CD4-positive, CD25-positive, alpha-beta regulatory T cell (primary cell): ENCODE measurements around the gene MYG1. TPM values are rescaled to one million over a fixed set of nuclear protein-coding genes. Genes with fewer than 3 reads are reported as not detected.

Experiments used
- ATAC-seq, 2 donors: fragments of 150-1000 bp; cut with Tn5 transposase; one replicate each; pipeline ENCODE4 v1.10.0; 2021; ENCODE audit warnings: low read depth in 2 of 2, moderate number of reproducible peaks in 2 of 2, moderate library complexity in 1 of 2
- DNase-seq, 3 donors: peaks; one replicate each; pipeline versions ENCODE4 v3.0.0 to v3.0.0-alpha.2; 2012 to 2022; ENCODE audit warnings: mixed read lengths in 1 of 3
- H3K27ac ChIP-seq: one replicate; pipeline ENCODE4 v1.7.0; 2013; ENCODE audit warnings: mild to moderate bottlenecking, low read length; ENCODE audit not compliant: insufficient read depth, poor library complexity, severe bottlenecking
- H3K27me3 ChIP-seq: one replicate; pipeline ENCODE4 v1.7.0; 2013; ENCODE audit warnings: low read length; ENCODE audit not compliant: control insufficient read depth, insufficient read depth
- H3K36me3 ChIP-seq: one replicate; pipeline ENCODE4 v1.7.0; 2013; ENCODE audit warnings: mild to moderate bottlenecking, low read length, moderate library complexity; ENCODE audit not compliant: control insufficient read depth, insufficient read depth
- H3K4me1 ChIP-seq: 2 replicates; pipeline ENCODE4 v1.7.0; 2013; ENCODE audit warnings: mild to moderate bottlenecking, low read length; ENCODE audit not compliant: insufficient read depth, control insufficient read depth, poor library complexity, severe bottlenecking
- H3K4me3 ChIP-seq: one replicate; pipeline ENCODE4 v1.7.0; 2013; ENCODE audit warnings: low read depth, mild to moderate bottlenecking, low read length, moderate library complexity
- H3K9me3 ChIP-seq, 2 experiments: 1 replicate in 1 of 2; 2 replicates in 1 of 2; pipeline ENCODE4 v1.7.0; 2013; ENCODE audit warnings: low read length in 2 of 2, mild to moderate bottlenecking in 1 of 2, moderate library complexity in 1 of 2; ENCODE audit not compliant: control insufficient read depth in 2 of 2
- H3K27ac Mint-ChIP-seq, 3 donors: one replicate each; pipeline ENCODE4 v1.8.0; 2020 to 2022; ENCODE audit warnings: mild to moderate bottlenecking in 3 of 3, mixed read lengths in 3 of 3, moderate library complexity in 2 of 3
- H3K27me3 Mint-ChIP-seq: one replicate; pipeline ENCODE4 v1.8.0; 2022; ENCODE audit warnings: mild to moderate bottlenecking, mixed read lengths
- H3K36me3 Mint-ChIP-seq: one replicate; pipeline ENCODE4 v1.8.0; 2020; ENCODE audit warnings: mixed read lengths
- H3K4me1 Mint-ChIP-seq, 4 donors: one replicate each; pipeline ENCODE4 v1.8.0; 2020 to 2022; ENCODE audit warnings: mixed read lengths in 4 of 4, mild to moderate bottlenecking in 1 of 4
- H3K4me3 Mint-ChIP-seq, 4 donors: one replicate each; pipeline ENCODE4 v1.8.0; 2020 to 2022; ENCODE audit warnings: mild to moderate bottlenecking in 4 of 4, mixed read lengths in 4 of 4, moderate library complexity in 3 of 4
- H3K9me3 Mint-ChIP-seq, 7 donors: one replicate each; pipeline ENCODE4 v1.8.0; 2020 to 2022; ENCODE audit warnings: mixed read lengths in 7 of 7, mild to moderate bottlenecking in 3 of 7, moderate library complexity in 2 of 7
- polyA plus RNA-seq, 4 donors: library from polyadenylated mRNA; unstranded; fragments of 300-500 nt; fragmentation: Illumina TruSeq; gene quantifications; one replicate each; pipeline ENCODE4 v1.2.3, GENCODE V29; 2021
- total RNA-seq: library from RNA; stranded (reverse); gene quantifications from one replicate; pipeline ENCODE4 v1.2.3, GENCODE V29; 2022

Gene MYG1
- total and polyA plus RNA-seq, 5 donors from 2014 or later: 33.9 to 98.1 (median 92.9) TPM

- Mint-ChIP-seq H3K27ac (peak overlapping the region in 2 of 3 donors; percentile 8 to 81), H3K36me3 (no peaks in the 10 kb centered on the region)
- H3K9me3 ChIP-seq: no peaks in the 10 kb centered on the region
Observed at GRCh38 chr12:53274445-53274844, 25.1 kb upstream of the MYG1 start.

GRCh38 chr12:53276511-53276910 lies 23.0 kb upstream of the MYG1 start:
- H3K4me3 Mint-ChIP-seq: no peak overlapping the region
- peaks cover 0 to 5% (median 0%) of the 10 kb centered on the region in 4 donors for H3K4me1 Mint-ChIP-seq
- H3K36me3 Mint-ChIP-seq: no peaks in the 10 kb centered on the region
- DNase-seq: no peak
- H3K36me3 ChIP-seq: no peaks in the 10 kb centered on the region
- no peak overlapping the region for H3K4me3 ChIP-seq
- H3K27ac Mint-ChIP-seq: peak overlapping the region in 1 of 3 donors; percentile 21
- H3K9me3 Mint-ChIP-seq: no peaks in the 10 kb centered on the region
- no peaks in the 10 kb centered on the region for H3K9me3 ChIP-seq
- H3K27me3 ChIP-seq: no peaks in the 10 kb centered on the region
- no peak overlapping the region for H3K27ac ChIP-seq
- no peak for ATAC-seq
- no peaks in the 10 kb centered on the region for H3K27me3 Mint-ChIP-seq
- no peaks in the 10 kb centered on the region for H3K4me1 ChIP-seq

More at GRCh38 chr12:53274445-53274844, 25.1 kb upstream of the MYG1 start:
- no peaks in the 10 kb centered on the region for H3K36me3 ChIP-seq
- H3K4me3 ChIP-seq: no peak overlapping the region
- H3K4me1 Mint-ChIP-seq: peaks cover 0 to 8% (median 2%) of the 10 kb centered on the region in 4 donors
- ATAC-seq (no peak), DNase-seq (no peak)
- H3K9me3 Mint-ChIP-seq: no peaks in the 10 kb centered on the region
- no peak overlapping the region for H3K27ac ChIP-seq
- H3K4me3 Mint-ChIP-seq: no peak overlapping the region
- H3K4me1 ChIP-seq: peaks cover under 1% of the 10 kb centered on the region
- no peaks in the 10 kb centered on the region for H3K27me3 Mint-ChIP-seq
- no peaks in the 10 kb centered on the region for H3K27me3 ChIP-seq

- Histone ChIP-seq H3K27me3 (no peaks in the 10 kb centered on the region), H3K4me3 (no peak overlapping the region), H3K27ac (no peak overlapping the region), H3K9me3 (no peaks in the 10 kb centered on the region), H3K36me3 (no peaks in the 10 kb centered on the region), H3K4me1 (no peaks in the 10 kb centered on the region)
- Mint-ChIP-seq H3K27ac (no peak overlapping the region), H3K9me3 (no peaks in the 10 kb centered on the region), H3K27me3 (no peaks in the 10 kb centered on the region), H3K4me1 (peaks cover 0 to 2% (median 0%) of the 10 kb centered on the region in 4 donors), H3K4me3 (no peak overlapping the region), H3K36me3 (no peaks in the 10 kb centered on the region)
- ATAC-seq: no peak
- no peak for DNase-seq
Observed at GRCh38 chr12:53277981-53278380, 21.5 kb upstream of the MYG1 start.

- Histone ChIP-seq H3K4me1 (no peaks in the 10 kb centered on the region), H3K9me3 (no peaks in the 10 kb centered on the region), H3K4me3 (no peak overlapping the region), H3K36me3 (no peaks in the 10 kb centered on the region), H3K27ac (no peak overlapping the region), H3K27me3 (no peaks in the 10 kb centered on the region)
- no peaks in the 10 kb centered on the region for H3K36me3 Mint-ChIP-seq
- DNase-seq (no peak), ATAC-seq (no peak)
- H3K27ac Mint-ChIP-seq: peak overlapping the region in 2 of 3 donors; percentile 27 to 64
- H3K4me3 Mint-ChIP-seq: no peak overlapping the region
- H3K9me3 Mint-ChIP-seq: no peaks in the 10 kb centered on the region
- no peaks in the 10 kb centered on the region for H3K27me3 Mint-ChIP-seq
- no peaks in the 10 kb centered on the region for H3K4me1 Mint-ChIP-seq
Observed at GRCh38 chr12:53279283-53279869, 20.1 kb upstream of the MYG1 start.

- Histone ChIP-seq H3K4me1 (no peaks in the 10 kb centered on the region), H3K36me3 (no peaks in the 10 kb centered on the region), H3K27ac (no peak overlapping the region), H3K27me3 (no peaks in the 10 kb centered on the region), H3K4me3 (no peak overlapping the region), H3K9me3 (no peaks in the 10 kb centered on the region)
- DNase-seq (no peak), ATAC-seq (no peak)
- Mint-ChIP-seq H3K4me3 (no peak overlapping the region), H3K36me3 (no peaks in the 10 kb centered on the region), H3K27me3 (no peaks in the 10 kb centered on the region), H3K27ac (no peak overlapping the region), H3K4me1 (no peaks in the 10 kb centered on the region), H3K9me3 (no peaks in the 10 kb centered on the region)
Observed at GRCh38 chr12:53279888-53280498, 19.5 kb upstream of the MYG1 start.

- Mint-ChIP-seq H3K4me1 (peaks cover 4 to 8% (median 4%) of the 10 kb centered on the region in 4 donors), H3K4me3 (no peak overlapping the region), H3K36me3 (no peaks in the 10 kb centered on the region), H3K27me3 (no peaks in the 10 kb centered on the region), H3K9me3 (no peaks in the 10 kb centered on the region), H3K27ac (no peak overlapping the region)
- DNase-seq: no peak
- Histone ChIP-seq H3K27me3 (no peaks in the 10 kb centered on the region), H3K4me1 (no peaks in the 10 kb centered on the region), H3K4me3 (no peak overlapping the region), H3K27ac (no peak overlapping the region), H3K9me3 (no peaks in the 10 kb centered on the region), H3K36me3 (no peaks in the 10 kb centered on the region)
- ATAC-seq: no peak
Observed at GRCh38 chr12:53286448-53286847, 13.0 kb upstream of the MYG1 start.

- Histone ChIP-seq H3K27ac (no peak overlapping the region), H3K36me3 (no peaks in the 10 kb centered on the region), H3K9me3 (no peaks in the 10 kb centered on the region), H3K4me1 (no peaks in the 10 kb centered on the region), H3K27me3 (no peaks in the 10 kb centered on the region), H3K4me3 (no peak overlapping the region)
- Mint-ChIP-seq H3K36me3 (no peaks in the 10 kb centered on the region), H3K9me3 (no peaks in the 10 kb centered on the region), H3K4me1 (peaks cover 4 to 8% (median 4%) of the 10 kb centered on the region in 4 donors), H3K4me3 (no peak overlapping the region), H3K27ac (peak overlapping the region in 2 of 3 donors; percentile 63 to 83), H3K27me3 (no peaks in the 10 kb centered on the region)
- peak; percentile 59 to 79 (median 76) for DNase-seq
- peak; percentile 81 to 87 for ATAC-seq
Observed at GRCh38 chr12:53287741-53288216, 11.7 kb upstream of the MYG1 start.

- Mint-ChIP-seq H3K36me3 (no peaks in the 10 kb centered on the region), H3K27ac (peak overlapping the region in 1 of 3 donors; percentile 63), H3K27me3 (no peaks in the 10 kb centered on the region), H3K4me1 (peaks cover 4 to 8% (median 4%) of the 10 kb centered on the region in 4 donors), H3K9me3 (no peaks in the 10 kb centered on the region), H3K4me3 (peak overlapping the region in 1 of 4 donors; percentile 75)
- Histone ChIP-seq H3K9me3 (no peaks in the 10 kb centered on the region), H3K4me3 (no peak overlapping the region), H3K27me3 (no peaks in the 10 kb centered on the region), H3K4me1 (no peaks in the 10 kb centered on the region), H3K27ac (no peak overlapping the region), H3K36me3 (no peaks in the 10 kb centered on the region)
- no peak for DNase-seq
- ATAC-seq: no peak
Observed at GRCh38 chr12:53288322-53288721, 11.2 kb upstream of the MYG1 start.
